Activated T-cell treated with anti-CD3 and anti-CD28 coated beads, Interleukin-2, amount 50 U/mL, for 1 hour (primary cell): Measurements from ENCODE around the gene NALCN.

Source experiments
- DNase-seq: peaks from one replicate; pipeline ENCODE4 v3.0.0-alpha.2; 2020

NALCN gene

DNA sequence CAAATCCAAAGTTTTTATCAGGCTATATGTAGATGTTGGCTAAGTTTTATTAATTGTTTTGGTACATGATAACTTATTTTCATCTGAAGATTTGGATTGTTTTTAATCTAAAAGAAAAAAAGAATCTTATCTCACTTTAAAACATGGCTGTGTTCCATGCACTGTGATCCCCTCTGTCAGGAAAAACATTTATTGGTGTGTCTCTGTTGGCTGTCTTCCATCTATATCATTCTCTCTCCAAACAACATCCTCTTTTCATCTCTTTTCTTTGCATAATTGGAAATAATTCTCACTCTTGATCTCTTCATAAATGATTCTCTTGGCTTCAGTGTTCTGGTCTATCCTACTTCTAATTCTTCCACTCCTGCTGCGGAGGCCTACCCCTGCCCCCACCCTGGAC, 4.2 kb downstream of the NALCN start:
- no peak for DNase-seq

DNA sequence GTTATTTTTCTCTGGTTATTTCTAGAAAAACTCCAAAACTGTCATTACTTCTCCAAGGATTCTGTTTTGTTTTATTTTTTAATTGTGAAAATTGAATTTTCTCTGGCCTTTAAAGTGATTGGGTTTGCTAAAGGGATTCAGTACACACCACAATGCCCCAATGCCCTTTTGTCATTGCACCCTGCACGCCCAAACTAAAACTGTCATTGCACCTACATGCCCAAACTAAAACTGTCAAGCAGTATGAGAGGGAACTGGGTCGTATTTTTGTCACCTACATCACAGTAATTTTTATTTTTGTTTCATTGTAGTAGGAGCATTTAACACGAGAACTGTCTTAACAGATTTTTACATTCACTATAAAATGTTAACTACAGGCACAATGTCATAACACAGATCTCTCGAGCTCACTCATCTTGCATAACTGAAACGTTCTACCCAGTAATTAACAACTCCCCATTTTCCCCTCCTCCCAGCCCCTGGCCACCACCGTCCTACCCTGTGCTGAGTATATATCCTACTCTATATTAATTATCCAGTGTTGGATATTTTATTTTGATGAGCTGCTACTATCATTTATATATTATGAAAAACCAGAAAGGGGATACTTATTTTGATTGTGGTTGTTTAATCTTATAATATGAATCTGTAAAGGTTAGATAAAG, 7.2 kb downstream of the NALCN start:
- no peak for DNase-seq

DNA sequence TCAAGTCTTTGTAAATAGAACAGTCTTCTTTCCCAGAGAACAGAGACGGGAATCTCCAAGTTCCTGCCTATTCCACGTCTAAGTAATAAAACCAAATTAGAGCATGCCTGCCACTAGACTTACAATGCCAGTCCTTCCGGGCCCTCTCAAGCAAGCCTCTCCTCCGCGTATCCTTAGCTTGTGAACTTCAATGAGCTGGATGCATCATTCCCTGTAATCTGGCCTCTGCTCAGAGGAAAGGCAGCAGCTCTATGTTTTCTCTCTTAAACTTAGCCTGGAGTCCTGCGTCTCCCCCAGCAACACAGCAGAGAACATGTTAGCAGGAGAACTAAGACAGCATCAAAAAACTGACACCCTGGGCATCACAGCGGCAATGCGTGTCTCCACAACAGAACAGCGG, 8.2 kb downstream of the NALCN start:
- no peak for DNase-seq

DNA sequence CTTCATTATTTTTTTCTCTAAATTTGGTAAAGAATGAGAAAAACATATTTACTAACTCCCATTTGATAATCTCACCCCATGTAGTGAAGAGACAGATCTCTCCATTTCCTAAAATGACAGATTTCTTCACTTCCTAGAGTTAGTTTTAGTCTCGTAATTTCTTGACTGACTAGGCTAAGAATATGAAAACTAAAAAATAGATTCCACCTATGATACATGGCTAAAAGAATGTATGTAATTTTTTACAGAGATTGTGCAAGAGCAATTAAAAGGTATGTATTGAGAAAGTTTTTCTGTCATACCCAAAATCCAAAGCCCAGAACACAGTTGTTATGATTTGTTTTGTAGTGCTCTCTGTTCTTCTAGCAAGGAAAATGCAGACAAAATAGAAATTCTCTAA, 9.5 kb downstream of the NALCN start:
- no peak for DNase-seq

DNA sequence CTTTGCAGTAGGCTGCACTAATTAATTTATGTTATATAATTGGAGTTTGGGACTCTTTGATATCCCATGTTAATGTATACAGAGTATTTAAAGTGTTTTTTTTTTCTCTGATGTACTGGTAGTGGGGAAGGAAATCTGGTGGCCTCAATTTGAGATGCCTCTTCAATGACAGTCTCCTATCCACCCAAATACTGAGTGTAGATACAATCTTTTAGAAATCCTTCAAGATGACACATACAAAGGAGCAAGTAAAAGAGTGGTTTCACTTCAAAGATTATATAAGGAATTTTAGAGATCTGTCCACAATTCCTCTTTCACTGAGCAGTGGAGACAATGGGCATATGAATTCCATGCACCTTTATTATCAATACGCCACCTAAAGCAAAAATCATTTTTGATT, 15.1 kb downstream of the NALCN start:
- no peak for DNase-seq

DNA sequence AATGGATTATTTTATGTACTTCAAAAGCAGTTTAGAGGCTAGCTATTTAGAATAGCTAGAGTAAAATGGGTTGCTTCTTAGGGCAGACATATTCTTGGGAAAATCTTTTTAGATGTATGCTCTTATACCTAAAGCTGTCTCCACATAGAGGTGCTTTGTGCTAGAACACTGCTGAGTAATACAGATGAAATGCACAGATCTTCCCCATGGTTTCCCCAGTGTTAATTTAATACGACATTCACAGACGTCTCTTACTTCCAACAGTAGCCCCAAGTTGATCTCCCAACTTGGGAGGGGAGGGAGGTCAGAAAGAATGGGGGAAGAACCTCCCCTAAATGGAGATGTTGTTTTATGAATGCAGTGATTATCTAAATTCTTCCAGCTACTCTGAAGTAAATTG, 16.9 kb downstream of the NALCN start:
- no peak for DNase-seq

DNA sequence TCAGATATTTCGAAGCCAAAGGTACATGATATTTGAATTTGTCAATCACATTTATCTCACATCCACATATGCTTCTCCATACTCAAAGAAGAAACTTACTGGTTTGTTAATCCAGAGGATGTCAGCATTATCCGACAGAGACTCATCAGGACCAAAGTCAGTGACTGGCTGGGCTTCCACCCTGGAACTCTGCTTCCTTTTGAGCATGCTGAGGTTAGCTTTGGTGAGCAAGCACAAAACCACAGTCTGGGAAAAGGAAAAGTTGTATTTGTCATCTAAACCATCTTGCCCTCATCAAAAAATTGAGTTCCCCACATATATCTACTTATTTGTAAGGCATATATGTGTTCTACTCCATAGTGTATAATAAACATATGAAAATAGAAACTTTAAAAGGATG, 17.4 kb downstream of the NALCN start:
- no peak for DNase-seq

DNA sequence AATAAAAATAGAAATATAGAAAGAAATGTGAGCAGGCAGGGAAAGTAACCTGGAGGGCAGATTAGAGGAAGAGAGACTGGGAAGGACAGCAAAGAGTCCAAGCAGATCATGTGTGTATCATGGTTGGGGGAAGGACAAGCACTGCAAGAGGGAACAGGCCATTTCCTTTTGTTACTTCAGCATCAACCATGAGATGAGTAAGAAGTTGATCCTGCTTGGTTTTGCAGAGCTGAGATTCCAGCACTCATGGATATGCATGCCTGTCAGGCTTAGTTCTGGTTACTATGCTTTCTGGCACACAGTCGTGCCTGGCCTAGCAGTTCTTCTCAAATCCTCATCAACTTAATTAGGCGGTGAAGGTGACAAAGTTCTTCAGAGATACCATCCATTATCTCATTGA, 18.1 kb downstream of the NALCN start:
- no peak for DNase-seq

DNA sequence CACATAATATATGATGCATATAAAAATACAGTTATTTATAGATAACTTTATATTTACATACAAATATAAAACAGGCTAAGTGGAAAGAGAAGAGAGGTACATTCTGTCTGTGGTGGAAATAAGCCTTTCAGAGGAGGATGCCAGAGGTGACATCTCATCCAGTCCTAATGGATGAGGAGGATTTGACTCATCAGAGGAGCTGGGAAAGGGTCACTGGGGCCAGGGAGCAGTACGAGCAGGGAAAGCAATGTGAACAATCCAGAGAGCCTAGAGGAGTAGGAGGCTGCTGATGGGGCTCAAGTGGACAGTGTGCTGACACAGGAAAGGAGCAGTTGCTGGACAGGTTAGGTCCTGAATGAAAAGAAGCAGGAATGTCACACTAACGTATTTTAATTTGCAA, 18.6 kb downstream of the NALCN start:
- DNase-seq, result no peak

DNA sequence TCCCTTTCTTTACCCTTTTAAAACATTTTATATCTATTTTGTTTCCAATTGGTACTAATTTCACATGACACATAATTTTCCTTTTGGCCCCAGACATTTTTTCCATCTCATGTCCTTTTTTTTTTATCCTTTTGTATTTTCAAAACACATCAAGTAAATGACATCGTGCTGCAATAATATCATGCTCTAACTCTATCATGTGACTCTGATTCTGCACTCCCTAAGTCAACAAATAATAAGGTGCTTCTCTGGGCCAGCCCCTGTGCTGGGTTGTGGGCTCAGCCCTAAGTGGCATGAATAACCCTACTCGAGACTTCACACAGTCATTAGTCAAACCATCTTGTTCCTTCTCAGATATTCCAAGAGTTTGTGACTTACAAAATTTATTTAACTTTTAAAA, 21.7 kb downstream of the NALCN start:
- no peak for DNase-seq

DNA sequence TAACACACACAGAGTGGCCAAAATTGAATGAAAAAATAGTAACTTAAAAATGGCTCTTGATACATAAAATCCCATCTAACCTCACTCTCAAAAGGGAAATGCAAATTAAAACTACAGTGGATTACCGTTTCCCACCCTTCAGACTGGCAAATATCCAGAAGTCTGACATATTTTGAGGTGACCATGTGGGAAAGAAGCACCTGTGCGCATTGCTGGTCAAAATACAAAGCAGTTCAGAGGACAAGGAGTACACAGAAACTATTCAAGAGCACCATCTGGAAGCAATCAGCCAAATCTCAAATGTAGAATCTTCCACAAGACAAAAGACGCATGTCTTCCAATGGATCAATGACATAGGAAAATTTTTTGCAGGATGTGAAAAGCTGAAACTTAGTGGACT, 23.2 kb downstream of the NALCN start:
- DNase-seq, result no peak

DNA sequence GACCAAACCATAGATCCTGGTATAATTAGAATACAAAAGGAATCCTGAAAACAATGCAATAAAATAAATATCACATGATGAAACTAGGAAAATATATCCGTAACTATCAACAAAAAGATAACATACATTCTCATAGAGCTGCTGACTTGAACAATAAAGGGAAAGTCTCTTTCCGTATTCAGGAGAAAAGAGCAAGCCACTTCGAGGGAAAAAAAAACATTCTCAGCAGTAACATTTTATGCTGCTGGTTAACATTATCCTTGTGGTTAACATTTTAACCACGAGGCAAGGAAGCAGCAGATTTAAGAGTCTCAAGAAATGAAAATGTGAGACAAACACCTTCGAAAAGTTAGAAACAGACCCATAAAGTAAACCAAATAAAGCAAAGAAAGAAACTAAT, 25.8 kb downstream of the NALCN start:
- DNase-seq, result no peak

DNA sequence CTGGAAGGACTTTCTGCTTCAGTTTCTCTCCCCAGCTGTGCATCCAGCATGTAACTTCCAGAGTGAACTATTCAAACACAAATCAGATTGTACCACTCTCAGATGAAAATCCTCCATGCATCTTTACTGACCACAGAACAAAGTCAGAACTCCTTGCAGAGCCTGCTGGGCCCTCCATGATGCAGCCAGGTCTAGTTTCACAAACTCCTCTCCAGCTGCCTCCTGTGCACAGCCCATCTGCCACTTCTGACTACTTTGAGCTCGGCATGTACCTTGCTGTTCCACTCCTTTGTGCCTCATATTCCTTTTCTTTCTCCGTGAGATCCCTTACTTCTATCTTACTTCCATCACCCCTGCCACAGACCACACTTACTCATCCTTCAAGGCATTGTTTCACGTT, 31.4 kb downstream of the NALCN start:
- DNase-seq, result no peak

DNA sequence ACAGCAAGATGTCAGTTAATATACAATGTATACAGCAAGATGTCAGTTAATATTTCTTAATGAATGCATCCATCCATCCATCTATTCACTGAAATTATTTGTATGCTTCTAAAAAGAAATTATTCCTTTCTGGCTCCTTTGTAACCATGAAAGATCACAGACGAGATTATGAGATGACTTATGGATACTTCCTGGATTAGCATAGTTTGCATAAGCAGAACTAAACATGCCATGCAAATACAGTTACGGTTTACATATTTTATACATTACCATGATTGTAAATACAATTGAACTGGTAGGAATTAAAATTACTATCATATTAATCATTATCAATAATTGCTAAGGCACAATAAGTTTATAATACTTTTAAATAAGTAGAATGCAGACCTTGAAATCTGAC, 32.7 kb downstream of the NALCN start:
- no peak for DNase-seq

DNA sequence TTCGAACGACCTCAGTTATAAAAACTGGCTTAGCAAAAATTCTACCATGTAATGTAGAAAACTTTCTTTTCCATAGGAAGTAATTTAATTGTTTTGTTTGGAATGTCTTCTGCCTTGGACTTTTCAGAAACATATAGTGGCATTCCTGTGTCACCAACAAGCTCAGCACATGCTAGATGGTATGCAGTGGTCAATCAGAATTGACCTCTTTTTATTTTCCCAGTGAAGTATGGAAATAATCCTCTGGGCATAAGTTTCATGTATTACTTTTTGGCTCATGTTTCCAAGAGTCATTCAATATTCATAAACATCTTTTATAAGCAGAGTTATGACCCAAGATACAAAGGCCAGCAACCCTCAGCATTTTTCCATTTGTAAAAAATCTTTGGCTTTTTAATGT, 33.6 kb downstream of the NALCN start:
- no peak for DNase-seq

DNA sequence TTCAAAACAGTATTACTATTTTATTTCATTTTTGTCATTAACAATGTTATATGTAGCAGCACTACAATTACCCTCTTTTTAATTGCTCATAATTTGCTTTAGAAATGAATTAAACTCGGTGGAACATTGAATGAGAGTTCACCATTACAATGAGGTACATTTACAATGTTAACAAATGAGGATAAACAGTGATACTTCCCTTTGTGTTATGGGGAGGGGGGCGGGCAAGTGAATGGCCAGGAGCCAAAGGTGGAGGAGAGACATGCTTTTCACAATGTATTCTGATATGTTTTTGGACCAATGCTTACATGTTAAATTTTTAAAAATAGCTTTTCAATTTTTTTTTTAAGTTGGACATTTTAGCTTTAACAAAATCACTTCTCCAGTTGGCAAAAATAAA, 34.2 kb downstream of the NALCN start:
- no peak for DNase-seq

DNA sequence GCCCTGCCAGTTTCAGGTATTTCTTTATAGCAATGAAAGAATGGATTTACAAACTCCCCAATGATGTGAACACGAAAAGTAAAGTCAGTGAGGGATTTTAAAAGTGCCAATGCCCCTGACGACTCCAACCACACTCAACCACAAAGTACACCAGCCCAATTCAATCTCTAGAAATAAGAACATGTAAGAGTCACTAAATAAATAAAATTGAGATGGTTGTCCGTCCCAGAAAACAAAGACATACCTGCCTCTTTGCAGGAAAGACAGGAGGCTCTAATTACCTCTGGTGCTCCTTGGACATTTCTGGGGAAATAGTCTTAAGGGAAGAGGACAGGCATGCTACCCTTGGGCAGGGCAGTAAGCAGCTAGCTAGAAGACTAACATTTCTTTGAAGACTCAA, 55.8 kb downstream of the NALCN start:
- DNase-seq, result no peak

DNA sequence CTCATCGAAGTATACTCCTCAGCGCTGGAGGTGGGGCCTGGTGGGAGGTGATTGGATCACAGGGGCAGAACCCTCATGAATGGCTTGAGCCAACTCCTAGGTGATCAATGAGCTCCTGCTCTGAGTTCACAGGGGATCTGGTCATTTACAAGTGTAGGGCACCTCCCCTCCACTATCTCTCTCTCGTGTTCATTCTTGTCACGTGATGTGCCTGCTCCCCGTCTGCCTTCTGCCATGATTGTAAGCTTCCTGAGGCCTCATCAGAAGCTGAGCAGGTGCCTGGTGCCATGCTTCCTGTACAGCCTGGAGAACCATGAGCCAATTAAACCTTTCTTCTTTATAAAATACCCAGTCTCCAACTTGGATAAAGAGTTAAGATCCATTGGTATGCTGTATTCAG, 61.4 kb downstream of the NALCN start:
- no peak for DNase-seq

DNA sequence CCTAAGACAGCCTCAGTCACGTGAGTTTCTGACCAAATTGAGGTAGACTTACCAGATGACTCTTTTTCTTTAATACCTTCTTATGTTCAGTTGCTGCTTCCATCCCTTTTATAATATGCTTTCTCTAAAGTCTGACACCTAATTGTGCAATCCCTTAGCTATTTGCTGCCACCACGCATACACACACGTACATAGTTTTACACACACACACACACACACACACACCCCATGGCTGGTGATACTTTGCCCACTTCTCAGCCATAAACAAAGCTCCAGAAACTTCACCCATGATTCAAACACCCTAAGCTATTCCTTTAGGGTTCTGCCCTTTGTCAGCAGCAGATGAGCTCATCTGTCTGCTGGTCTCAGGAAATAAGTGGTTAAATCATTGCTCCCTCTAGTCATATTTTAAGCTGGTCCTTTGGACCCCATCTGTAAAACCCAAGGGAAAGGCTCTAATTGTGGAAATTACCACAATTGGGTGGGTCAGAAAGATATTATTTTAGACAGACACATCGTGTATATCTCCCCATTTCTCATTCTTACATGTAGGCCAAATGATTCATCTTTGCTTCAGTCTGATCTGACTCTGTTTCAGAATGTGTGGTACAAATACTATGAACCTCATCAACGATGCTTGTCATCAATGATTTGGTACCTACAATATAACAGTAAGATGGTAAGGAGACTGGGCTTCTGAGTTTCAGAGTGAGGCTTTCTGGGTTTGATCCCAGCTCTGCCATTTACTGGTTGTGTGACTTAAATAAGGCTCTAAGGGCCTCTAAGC, 69.2 kb downstream of the NALCN start:
- DNase-seq, result no peak

DNA sequence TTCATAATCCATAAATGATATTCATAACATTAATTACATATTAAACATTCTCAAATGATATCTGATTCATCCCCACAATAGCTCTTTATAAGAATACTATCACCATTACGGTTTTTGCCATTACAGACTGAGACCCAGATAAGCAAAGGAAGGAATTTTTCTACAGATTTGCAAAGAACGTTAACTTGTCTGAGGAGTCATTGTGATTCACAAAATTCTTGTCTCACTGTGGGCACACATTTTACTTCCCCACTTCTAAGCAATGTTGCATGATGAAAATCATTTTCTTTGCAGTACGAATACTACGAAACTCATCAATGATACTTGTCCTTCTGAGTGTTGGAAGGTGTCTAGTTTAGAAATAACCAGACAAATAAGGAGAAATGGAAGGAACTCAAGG, 70.1 kb downstream of the NALCN start:
- no peak for DNase-seq

DNA sequence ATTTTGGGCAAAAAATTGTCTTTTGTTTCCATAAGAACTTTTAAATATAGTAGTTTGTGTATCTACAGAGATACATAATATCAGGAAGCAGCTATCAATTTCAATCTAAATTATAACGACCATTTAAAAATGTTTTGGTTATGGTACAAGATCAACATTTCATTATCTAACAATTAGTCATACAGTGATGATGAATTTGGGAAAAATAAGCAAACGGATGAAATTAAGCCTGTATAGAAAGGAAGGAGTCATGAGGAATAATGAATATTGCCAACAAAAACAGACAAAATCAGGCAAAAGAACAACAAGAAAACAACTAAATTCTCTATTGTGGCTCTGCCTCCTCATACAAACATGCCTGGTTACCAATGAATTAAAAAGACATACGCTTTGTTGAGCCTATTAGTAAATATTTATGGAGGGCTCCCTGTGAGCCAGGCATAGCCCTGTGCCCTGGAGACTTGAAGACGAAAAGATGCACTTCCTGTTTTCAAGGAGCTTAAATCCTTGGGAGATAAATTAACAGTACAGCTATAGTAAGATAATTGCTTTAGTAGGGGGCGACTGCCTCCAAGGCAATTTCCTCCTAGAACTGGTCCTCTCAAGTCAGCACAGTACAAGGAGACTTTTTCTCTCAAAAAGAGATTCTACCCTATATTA, 73.0 kb downstream of the NALCN start:
- no peak for DNase-seq

DNA sequence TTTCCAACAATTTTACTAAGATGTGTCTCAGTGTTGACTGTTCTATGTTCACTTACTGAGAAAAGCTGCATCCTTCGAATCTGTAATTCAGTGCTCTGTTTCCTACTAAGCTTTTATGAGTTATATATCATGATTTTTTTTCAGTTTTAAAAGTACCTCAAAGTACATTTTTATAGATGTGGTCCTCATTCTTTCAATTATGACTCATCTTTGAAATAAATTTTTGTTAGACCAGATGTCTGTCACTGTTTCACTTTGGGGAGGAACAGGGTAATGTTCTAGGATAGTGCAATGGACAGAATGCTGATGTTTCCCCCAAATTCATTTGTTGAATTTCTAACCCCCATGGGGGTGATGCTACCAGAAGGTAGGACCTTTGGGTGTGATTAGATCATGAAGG, 74.8 kb downstream of the NALCN start:
- DNase-seq, result no peak

DNA sequence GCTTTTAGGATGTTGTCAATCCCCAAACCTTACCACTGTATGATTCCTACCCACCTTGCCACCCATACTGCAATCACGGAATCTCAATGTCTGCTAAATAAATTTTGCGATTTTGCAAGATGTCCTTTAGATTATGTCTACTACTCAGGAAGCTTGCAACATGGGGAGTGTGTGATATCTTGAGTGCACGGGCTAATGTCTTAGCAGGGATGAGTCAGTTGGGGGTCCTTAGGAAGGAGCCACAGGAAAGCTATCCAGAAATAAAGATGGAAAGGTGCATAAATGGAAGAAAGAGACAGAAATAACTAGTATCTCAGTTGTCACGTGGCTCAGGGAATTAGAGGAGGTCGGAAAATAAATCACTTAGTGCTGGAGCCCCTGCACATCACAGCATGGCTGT, 77.1 kb downstream of the NALCN start:
- no peak for DNase-seq

DNA sequence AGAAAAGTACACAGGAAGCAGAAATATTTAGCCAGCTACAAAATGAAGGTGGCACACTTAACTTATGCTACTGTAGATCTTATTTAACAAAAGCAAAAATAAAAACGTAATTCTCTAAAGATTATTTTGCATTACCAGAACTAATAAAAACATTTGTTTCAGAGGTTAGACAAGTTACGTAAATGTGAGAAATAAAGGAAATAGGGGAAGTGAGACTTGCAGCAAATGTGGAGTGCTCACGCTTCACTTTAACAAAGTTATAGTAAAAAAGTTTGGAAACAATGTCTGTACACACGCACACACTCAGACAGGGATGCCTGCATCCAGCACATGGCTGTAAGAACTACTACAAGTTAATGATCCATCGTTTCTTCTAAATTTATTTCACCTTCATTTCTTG, 83.7 kb downstream of the NALCN start:
- DNase-seq, result no peak

DNA sequence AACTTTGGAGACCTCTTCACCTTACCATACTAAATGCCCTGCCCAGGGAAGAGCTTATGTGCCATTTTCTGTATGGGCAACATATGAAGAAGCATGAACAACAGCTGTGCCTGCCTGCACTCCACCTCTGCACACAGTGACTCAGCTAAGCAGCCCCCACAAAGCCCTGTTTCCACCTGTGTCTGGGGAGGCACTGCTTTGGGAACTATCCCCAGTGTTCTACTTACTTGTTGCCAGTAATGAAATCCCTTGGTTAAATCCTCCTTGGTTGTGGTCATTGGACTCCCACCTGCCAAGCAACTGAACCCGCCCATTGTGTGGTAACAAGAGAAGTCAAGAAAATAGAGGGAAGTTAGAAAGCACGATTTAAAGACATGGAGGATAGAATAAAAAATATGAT, 84.6 kb downstream of the NALCN start:
- no peak for DNase-seq
